MM.1S (cell line): ENCODE measurements around the gene TSHZ3.

Experiments used
- EZH2 ChIP-seq: fragments of 300-600 bp; sonication (generic); optimal IDR thresholded peaks from 2 replicates; pipeline ENCODE3; 2017; ENCODE audit warnings: low read depth, mild to moderate bottlenecking, antibody characterized with exemption, low read length, mixed read lengths
- TF ChIP-seq, protein P1 (sequence below): fragments of 300-600 bp; sonication (generic); IDR thresholded peaks from 2 replicates; pipeline ENCODE4 v1.5.1; 2016; ENCODE audit warnings: antibody characterized with exemption, low read length, mixed read lengths

DNA sequence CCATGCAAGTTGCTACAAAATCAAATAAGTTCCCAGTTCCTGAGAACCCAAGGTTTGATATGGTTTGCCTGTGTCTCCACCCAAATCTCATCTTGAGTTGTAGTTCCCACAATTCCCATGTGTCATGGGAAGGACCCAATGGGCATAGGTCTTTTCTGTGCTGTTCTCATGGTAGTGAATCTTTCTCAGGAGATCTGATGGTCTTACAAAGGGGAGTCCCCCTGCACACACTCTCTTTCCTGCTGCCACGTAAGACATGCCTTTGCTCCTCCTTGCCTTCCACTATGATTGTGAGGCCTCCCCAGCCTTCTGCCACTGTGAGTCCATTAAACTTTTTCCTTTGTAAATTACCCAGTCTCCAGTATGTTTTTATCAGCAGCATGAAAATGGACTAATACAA lies 28.5 kb upstream of the TSHZ3 start:
- TF ChIP-seq, protein P1, sequence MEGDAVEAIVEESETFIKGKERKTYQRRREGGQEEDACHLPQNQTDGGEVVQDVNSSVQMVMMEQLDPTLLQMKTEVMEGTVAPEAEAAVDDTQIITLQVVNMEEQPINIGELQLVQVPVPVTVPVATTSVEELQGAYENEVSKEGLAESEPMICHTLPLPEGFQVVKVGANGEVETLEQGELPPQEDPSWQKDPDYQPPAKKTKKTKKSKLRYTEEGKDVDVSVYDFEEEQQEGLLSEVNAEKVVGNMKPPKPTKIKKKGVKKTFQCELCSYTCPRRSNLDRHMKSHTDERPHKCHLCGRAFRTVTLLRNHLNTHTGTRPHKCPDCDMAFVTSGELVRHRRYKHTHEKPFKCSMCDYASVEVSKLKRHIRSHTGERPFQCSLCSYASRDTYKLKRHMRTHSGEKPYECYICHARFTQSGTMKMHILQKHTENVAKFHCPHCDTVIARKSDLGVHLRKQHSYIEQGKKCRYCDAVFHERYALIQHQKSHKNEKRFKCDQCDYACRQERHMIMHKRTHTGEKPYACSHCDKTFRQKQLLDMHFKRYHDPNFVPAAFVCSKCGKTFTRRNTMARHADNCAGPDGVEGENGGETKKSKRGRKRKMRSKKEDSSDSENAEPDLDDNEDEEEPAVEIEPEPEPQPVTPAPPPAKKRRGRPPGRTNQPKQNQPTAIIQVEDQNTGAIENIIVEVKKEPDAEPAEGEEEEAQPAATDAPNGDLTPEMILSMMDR, result no peak
- TF ChIP-seq EZH2, result no peak
